GM18907 (cell line): ENCODE results near the gene BCAS3.

Experiments
- ATAC-seq: cut with Tn5 transposase; IDR thresholded peaks from one replicate; pipeline ENCODE4 v1.9.1; 2021; ENCODE audit warnings: mild to moderate bottlenecking, moderate library complexity; ENCODE audit not compliant: unreplicated experiment

BCAS3 gene

DNA sequence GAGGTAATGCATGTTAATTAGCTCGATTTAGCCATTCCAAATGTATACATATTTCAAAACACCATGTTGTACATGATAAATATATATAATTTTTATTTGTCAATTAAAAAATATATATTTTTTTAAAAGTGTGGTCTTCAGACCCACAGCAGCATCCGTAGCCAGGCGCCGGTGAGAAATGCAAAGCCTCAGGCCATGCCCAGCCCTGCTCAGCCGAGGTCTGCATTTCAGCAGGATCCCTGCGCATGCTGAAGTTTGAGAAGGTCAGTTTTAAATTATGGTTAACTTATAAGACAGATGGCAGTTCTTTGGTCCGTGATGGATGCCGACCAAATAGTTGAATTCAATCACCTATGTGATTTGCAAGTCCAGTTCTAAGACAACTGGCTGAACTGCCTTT is 694.0 kb downstream of the BCAS3 start:
- no peak for ATAC-seq

DNA sequence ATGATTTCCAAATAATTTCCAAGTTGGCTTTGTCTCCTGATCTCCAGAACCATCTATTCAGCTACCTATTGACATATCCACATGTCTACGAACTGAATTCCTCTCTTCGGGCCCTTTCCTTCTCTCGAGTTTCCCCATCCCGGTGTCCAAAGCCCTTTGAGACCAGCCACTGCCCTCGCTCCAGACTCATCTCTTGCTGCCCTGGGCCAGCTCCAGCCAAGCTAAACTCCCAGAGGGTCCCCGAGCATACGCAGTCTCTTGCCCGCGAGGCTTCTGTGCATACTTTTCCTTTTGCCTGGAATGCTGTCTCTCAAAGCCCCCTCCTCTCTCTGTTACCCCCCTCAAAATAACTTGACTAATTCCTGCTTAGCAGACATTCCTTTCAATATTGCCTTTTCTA is 694.8 kb downstream of the BCAS3 start:
- ATAC-seq: no peak

DNA sequence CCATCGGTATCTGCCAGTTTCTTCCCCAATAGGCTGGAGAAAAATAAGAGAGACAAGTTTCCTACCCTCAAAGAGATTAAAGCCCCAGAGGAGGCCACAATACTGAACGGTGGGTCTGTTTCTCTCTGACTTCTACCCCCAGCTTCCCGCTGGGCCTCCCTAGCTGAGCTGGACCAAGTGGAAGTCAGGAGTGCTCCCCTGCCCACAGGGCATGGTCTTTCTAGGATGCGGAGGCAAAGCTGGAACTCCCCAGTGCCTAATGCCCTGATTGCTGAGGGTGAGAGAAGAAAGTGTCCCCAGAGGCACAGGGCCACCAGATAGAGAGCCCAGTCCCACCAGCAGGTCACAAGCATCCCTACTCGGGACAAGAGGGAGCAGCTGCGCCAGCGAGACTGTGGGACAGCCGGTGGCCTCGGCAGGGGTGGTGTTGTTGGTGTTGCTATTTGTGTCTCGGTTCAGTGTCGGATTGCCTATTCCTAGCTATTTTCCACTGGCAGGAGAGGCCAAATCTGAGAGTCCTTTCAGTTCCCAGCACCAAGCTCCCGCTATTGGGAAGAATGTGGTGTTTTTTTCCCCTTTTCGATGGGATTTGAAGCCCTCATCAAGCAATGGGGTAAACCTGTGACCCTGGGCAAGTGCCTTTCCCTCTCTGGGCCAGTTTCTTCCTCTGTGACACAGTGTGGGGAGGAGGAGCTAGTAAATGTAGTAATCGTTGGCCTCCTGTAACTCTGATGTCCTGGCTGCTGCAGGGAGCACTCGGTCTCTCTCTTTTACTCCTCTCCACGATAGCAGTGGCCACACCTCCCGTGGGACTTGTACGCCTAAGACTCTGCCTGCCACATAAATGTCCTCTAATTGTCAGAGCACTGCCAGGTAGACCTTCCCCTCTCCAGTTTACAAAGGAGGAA is 699.5 kb downstream of the BCAS3 start:
- no peak for ATAC-seq

DNA sequence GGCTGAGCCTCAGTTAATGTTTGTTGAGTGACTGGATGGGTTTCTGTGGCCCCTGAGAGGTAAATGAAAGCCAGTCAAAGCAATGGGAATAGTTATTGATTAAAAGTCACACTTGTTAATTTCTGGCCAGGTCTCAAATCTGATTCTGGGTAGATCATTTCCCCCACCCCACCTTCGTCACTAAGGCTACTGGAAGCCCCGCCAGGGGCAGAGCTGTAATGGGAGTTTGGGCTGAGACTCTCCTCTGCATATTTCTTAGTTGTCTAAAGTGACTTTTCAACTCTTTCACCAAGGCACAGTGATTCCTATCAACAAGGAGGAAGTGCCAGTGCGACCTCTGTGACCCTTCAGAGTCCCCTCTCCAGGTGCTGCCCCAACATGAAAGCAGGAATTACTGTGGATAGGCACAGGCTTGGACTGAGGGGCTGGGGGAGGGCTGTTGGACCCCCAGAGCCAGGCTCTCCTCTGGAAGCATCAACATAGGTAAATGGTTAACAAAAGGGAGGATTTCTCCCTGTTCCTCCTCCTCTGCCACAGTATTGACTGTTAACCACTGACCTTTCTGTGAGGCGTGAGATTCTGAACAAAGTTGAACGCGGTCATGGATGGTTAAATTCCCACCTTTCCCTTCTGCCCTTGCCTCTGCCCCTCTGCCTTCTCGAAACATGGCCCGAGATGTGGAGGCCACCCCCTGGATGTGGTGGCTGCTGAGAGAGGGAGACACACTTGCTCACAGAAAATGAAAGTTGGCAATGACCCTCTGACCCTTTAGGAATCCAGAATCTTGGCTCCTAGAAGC is 701.2 kb downstream of the BCAS3 start:
- ATAC-seq: no peak

DNA sequence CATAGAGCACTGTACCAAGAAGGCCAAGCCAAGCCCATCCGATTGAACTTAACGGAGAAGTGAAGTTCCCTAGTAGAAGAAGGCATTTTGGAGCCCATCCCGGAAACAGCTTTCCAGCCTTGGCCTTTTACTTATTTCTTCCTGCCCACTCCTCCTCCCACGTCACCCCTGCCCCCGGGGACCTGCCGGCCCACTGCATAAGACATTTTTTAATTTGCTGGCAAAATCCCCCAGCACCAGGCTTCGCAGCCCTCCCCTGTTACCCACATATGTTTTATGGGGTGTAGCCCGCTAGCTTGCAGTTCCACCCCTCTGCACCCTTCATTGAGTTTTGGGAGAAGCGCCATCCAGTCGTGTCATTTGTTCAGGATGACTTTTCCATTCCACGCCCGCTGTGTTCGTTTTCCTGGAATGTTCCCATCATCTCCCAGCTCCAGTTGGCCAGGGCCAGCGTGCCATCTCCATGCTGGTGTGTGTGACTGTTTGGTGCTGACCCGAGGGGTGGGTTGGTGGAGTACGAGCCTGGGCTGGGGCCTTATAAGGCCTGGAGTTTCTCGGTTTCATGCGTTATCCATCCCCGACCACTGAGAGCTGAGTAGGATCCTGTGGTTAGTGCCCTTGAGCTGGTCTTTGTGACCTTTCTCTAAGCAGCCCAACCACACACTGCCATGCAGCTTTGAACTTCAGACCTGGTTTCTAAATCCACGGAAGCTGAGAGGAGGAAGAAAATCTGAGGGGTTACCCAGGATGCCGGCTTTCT is 702.0 kb downstream of the BCAS3 start:
- ATAC-seq: no peak

DNA sequence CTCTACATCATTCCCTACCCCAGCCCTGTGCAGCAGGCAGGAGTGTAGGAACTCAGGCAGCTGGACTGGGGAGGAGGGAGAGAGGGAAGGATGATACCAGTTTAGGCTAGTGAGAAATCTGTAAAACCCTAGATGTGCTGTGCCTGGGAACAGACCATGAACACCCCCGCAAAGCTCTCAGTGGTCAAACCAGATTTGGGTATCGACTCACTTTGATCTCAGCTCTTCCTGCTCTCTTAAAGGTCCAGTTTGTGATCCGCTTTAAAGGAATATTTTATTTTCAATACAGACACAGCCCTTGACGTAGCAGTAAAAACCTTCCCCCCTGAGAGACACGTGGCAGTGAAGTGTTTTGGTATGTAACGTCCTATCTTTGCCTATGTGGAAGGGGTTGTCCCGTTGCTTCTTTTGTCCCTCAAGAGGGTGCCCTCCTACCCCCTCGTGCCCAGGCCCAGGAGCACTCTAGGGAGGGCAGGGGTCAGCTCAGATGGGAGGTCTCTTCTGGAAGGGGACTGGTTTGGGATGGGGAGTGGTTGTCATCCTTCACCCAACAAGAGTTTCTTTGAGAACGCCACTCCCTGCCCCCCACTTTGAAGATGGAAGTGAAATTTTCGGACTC is 702.7 kb downstream of the BCAS3 start:
- no peak for ATAC-seq

DNA sequence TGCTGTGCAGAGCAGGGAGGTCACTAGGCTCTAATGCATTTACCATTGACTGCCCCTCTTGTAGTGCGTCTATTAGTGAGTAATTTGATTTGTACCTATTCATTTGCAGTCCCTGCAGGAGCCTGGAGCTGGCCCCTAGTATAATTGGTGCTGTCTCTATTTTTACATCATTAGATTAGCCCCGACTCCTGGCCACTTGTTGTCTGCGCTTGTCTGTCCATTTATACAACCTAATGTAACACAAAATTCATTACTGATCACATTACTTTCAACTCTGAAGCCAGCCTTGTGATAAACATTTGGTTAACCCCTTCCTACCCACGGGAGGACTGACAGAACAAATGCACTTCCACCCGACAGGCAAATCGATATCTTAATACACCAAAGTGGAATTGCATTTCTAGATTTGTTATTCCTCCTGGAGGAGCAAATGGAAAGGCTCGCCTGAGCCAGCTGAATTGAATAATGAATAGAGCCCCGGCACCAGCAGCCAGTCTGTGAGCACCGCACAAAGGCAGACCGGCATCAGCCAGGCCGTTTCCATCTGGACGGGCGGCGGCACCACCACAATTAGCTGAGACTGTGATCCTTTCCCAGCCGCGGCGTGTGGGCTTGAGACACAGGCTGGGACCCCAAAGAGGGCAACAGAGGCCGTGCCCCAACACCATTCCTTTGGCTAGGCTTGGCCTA is 703.3 kb downstream of the BCAS3 start:
- ATAC-seq: no peak

DNA sequence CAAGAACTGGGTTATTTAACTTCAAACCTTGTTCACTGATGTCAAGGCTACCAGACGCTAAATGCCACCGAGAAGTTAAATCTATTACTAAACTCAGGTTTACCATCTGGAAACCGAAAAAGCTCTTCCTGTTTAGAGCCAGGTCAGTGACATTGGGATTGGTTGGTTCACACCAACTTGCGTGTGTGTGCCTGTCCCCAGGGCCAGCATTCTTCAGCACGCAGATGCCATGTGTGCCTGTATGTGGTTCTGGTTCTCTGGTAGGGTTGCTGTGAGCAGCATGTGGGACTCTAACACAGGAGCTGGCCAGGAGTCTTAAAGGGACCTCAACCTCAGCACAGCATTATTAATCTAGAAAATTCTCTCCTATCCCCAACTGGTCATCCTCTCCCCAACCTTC is 703.9 kb downstream of the BCAS3 start:
- ATAC-seq: no peak

DNA sequence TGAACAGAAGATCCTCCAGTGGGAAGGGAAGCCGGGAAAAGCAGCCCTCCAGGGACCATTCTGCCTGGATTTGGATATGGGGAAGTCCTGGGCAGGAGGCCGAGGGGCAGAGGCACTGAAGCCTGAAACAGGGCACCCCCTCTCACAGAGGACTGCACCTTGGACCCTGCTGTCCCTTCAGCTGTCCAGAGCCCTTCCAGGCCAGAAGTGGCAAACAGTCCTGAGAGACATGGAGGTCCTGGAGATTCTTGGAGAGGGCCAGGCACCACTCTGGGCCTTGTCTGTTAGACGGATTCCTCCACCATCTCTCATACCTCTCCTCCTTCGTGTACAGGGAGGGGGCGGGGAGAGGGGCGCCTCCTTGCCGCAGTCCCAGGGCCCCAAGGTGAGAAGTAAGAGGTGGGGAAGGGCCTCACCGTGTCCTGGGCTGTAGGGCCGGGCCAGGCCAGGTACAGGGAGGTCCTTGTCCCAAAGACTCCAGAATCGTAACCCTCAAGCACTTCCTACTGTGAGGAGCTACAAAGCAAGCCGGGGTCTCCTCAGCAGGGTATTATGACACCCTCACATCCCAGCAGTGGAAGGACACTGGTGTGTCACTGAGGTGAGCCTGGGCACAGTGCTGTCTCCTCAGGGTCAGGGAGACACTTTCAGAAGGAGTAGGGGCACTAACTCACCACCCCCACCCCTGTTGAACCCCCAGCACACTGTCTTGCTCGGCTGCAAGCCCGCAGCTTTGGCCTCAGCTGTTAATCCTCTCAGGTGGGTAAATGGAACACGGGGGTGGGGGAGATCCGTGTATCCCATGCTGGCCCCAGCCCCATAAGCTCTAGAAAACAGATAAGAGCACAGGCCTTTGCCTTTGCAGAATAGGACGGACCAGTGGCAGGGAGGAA is 705.4 kb downstream of the BCAS3 start:
- ATAC-seq: no peak

DNA sequence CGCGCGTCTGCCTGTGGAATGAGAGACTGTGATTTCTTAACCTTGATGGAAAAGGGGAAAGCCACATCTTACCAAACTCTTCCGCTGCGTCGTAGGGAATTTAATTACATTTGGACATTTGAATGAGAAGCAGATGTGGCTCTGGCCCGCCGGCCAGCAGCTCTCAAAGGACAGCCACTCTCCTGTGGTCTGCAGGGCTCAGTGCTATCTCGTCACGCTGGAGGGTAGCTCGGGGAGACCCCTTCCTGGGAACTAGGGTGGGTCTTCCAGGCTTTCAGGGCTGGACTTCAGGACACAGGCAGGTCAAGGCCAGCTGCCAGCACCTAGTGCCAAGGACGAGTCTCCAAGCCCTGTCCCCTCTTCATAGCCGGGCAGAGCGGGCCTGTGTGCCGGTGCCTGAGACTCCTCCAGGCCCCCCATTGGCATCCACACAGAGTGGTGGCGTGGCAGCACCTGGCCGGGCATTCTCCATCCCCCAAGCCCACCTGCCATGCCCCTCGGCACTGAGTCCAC is 706.1 kb downstream of the BCAS3 start:
- no peak for ATAC-seq

DNA sequence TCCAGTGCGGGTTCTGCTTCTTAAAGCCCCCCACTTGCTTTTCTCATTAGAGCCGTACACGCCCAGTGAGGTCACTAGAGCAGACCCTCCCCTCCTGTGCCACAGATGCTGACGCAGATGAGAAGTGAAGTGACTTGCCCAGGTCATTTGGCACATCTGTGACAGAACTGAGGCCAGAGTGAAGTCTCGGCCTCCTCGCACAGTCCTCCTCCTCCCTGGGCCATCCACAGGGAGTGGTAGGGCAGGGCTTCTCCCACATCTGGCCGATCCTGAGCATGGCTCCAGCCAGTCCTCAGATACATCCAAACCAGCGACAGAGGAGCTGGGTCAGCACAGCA is 706.7 kb downstream of the BCAS3 start:
- ATAC-seq: no peak

DNA sequence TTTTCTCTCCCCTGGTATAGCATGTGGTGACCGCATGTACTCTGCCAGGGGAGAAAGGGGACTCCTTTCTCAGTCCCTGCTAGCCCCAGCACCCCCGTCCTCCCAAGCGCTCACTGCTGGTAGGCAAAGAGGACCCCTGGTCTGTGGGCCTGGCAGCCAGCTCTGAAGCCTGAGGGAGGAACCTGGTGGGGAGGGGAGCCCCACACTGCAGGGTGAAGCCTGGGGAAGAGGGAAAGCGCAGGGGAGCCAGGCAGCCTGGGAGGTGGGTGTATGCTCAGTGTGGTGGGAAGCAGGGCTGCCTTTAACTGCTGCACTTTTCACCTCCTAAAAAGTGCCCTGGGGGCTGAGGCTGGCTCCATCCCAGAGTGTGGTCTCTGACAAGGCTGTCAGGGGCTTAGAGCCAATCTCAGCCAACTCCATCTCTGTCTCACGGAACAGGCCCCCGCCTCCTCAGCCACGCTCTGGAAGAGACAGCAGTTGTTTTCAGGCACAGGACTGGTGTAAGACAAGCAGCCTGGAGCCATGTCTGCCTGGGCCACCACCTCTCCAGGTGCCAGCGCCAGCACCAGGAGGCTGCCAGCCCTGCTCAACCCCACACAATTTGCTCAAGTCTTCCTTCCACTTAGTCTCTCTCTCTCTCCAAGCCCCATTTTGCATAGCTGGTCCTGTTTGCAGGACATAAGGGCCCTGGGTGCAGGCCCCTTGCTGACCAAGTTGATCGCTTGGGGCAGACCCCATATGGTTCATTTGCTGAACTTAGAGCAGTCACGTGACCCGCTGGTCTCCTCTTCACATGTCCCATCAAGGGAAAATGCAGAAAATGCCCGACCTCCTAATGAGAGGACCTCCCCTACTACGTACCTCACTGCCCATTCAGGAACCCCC is 707.3 kb downstream of the BCAS3 start:
- no peak for ATAC-seq

DNA sequence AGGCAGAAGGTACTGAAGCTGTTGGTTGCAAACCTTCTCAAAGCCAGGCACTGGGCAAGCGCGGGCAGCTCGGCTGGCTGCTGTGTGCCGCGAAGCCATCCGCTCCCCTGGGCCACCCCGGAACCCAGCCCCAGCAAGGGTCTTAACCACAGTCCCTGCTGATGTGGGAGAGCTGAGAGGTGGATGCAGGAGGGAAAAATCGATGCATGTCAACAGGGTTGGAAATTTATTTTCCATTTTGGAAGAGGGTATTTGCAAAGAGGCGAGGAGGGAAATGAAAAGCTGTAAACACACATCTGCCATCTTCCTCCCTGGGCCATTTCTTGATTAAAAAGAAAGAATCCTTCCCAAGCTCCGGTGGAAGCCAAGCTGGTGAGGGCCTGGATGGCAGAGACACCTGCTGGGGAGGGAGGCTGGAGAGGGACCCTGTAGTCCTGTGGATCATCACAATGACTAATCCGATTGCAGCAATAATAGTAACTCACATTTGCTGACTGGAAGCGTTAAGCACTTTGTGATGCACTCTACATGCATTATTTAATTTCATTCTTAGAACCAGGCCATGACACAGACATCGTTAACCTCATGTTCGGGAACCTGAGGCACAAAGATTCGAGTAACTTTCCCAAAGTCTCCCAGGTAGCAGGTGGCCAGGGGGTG is 708.1 kb downstream of the BCAS3 start:
- no peak for ATAC-seq

DNA sequence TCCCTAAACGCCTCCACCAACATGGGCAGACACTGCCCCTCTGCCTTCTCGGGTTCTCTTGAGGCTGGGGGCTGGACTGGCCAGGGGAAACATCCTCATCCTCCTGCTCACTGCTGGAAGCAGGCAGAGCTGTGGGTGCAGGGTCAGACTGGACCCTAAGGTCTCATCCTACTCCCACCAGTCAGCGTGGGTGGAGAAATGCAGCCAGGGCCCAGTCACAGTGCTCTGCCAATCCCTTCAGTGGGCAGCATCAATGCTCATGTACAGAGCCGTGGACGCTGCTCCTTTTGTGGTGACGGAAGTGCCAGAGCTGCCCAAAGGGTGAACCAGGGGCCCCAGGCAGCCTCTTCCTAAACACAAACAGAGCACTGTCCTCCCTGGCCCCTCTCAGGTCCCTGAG is 708.6 kb downstream of the BCAS3 start:
- ATAC-seq: no peak

DNA sequence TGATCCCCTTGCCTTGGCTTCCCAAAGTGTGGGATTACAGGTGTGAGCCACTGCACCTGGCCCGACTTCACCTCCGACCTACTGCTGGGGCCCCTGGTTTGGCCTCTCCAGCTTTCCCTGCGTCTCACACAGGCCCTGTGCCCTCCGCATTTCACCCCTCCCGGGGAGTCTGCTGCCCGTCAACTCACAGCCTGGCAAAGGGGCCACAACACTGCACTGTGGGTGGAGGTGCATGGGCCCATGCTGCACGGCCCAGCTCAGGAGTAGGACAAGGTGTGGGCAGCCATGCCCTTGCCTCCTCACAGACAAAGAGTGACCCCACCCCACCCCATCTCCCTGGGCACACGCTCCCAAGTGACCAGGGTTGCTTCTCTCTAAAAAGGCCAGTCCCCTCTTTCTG is 709.4 kb downstream of the BCAS3 start:
- ATAC-seq: no peak

DNA sequence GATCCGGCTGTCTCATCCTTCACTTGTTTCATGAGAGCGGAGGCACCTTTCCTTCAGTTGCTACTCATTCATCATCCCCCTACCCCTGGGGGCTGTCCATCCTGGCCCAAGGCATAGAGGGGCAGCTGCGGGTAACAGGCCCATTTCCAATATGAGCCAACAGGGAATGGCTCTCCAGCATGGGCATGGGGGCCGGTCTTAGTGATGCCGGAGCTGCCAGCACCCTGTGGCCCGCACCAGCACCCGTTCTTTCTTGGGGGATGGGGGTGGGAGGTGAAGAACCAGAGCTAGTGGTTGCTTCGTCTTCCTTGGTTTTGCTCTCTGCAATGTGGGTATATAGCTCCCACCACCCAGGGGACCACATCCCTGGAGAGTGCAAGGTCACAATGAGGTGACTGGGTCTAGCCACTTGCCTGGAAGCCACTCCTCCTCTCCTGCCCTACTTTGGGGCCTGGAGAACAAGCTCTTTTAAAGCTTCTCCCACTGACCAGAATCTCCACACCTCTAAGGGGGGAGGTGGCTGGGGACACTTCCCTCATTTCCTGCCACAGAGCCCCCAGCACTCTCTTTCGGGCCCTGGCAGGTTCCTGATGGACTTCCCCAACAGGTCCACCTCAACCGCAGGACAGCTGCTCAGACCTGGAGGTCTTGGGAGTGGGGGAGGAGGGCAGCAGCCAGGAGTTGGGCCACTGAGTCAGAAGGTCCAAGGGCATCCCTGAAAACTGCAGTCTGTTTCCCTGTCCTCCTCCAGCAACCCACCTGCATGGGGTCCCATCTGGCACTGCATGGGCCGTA is 710.1 kb downstream of the BCAS3 start:
- no peak for ATAC-seq
